HepG2 (cell line): ENCODE measurements around the gene GAS6. TPM values are rescaled to one million over a fixed set of nuclear protein-coding genes. Genes with fewer than 3 reads are reported as not detected.

Experiments
- ATAC-seq: fragments of 200-7000 bp; cut with Tn5 transposase; 3 replicates; pipeline ENCODE4 v1.9.1; 2020; ENCODE audit warnings: mild to moderate bottlenecking, moderate library complexity
- BruUV-seq: library from RNA; stranded (reverse); fragments of 400-500 nt; replicated peaks from 2 replicates; lab custom pipeline; 2021; lab: Mats Ljungman, UMichigan
- CTCF ChIA-PET: fragments of 300-600 bp; formaldehyde crosslinking; extraction: SDS; loops from one replicate; lab custom pipeline; 2021; ENCODE audit warnings: low total read pairs, inconsistent platforms, low intra/inter-chr PET ratio; lab: Yijun Ruan, JAX
- POLR2A ChIA-PET: fragments of 350-600 bp; sonication (Branson Sonifier 250); formaldehyde crosslinking; loops from one replicate; lab custom pipeline; 2020; ENCODE audit warnings: antibody characterized with exemption, inconsistent platforms; lab: Yijun Ruan, JAX
- DNase-seq: peaks from one replicate; pipeline ENCODE4 v3.0.0-alpha.2; 2015; ENCODE audit warnings: low spot score
- FAIRE-seq: peaks from 3 replicates; lab custom pipeline; 2011; peaks lifted over from hg19 to GRCh38; lab: Jason Lieb, UNC
- H2AFZ ChIP-seq: one replicate; pipeline ENCODE4 v1.6.1; 2011; ENCODE audit warnings: low read length, inconsistent platforms
- H3K27ac ChIP-seq: fragments of 300-600 bp; 3 replicates; pipeline ENCODE4 v1.8.0; 2011; ENCODE audit warnings: mixed run types, mild to moderate bottlenecking, mixed read lengths, low read length, inconsistent platforms; ENCODE audit not compliant: insufficient read depth; ENCODE audit errors: extremely low read length
- H3K27me3 ChIP-seq, 2 experiments: fragments of 200-600 bp in 1 of 2; 2 replicates in 1 of 2; 3 replicates in 1 of 2; pipeline versions ENCODE4 v1.6.0 to v1.8.0; 2011; ENCODE audit warnings: low read length in 2 of 2, mild to moderate bottlenecking in 2 of 2, moderate library complexity in 2 of 2, inconsistent platforms in 1 of 2; ENCODE audit not compliant: insufficient read depth in 2 of 2, control insufficient read depth in 1 of 2
- H3K36me3 ChIP-seq, 2 experiments: fragments of 200-600 bp in 1 of 2; replicated peaks in 1 of 2; 2 replicates in 1 of 2; 3 replicates in 1 of 2; pipeline versions ENCODE4 v1.5.1 to v1.8.0; 2011; ENCODE audit warnings: low read length in 2 of 2, inconsistent platforms in 1 of 2; ENCODE audit not compliant: insufficient read depth in 2 of 2, control insufficient read depth in 1 of 2
- H3K4me1 ChIP-seq: 2 replicates; pipeline ENCODE4 v1.5.1; 2012; ENCODE audit warnings: low read length, inconsistent platforms; ENCODE audit not compliant: insufficient read depth
- H3K4me2 ChIP-seq: 2 replicates; pipeline ENCODE4 v1.6.0; 2011; ENCODE audit warnings: low read depth, low read length, inconsistent platforms
- H3K4me3 ChIP-seq, 3 experiments: fragments of 200-600 bp in 1 of 3; sonication (generic), shearing (Covaris generic) in 1 of 3; replicated peaks in 1 of 3; 2 replicates each; pipeline ENCODE4 v1.5.1; 2011 to 2016; ENCODE audit warnings: low read length in 3 of 3, inconsistent platforms in 2 of 3, low read depth in 2 of 3, mild to moderate bottlenecking in 2 of 3, control low read depth in 1 of 3, mixed read lengths in 1 of 3; ENCODE audit not compliant: insufficient read depth in 1 of 3
- H3K79me2 ChIP-seq: one replicate; pipeline ENCODE4 v1.6.1; 2011; ENCODE audit warnings: low read length, inconsistent platforms; ENCODE audit not compliant: insufficient read depth
- H3K9ac ChIP-seq: 2 replicates; pipeline ENCODE4 v1.6.0; 2011; ENCODE audit warnings: mild to moderate bottlenecking, low read depth, low read length, inconsistent platforms; ENCODE audit not compliant: insufficient read depth
- H3K9me3 ChIP-seq: 2 replicates; pipeline ENCODE4 v1.5.1; 2012; ENCODE audit warnings: mild to moderate bottlenecking, low read length
- H4K20me1 ChIP-seq: 2 replicates; pipeline ENCODE4 v1.6.0; 2011; ENCODE audit warnings: inconsistent platforms, mild to moderate bottlenecking, low read length, moderate library complexity; ENCODE audit not compliant: insufficient read depth
- ADNP ChIP-seq: sonication (generic); formaldehyde crosslinking; IDR thresholded peaks from 2 replicates; pipeline ENCODE4 v1.4.0; 2020; ENCODE audit warnings: missing genetic modification reagents
- AHDC1 ChIP-seq: sonication (generic); formaldehyde crosslinking; IDR thresholded peaks from 2 replicates; pipeline ENCODE4 v1.5.1; 2020; ENCODE audit warnings: mild to moderate bottlenecking, missing genetic modification reagents, borderline replicate concordance
- BCL6 ChIP-seq: IDR thresholded peaks from 2 replicates; pipeline ENCODE4 v1.6.1; 2016; ENCODE audit warnings: missing genetic modification reagents, missing compliant biosample characterization
- MEF2D ChIP-seq: sonication (generic); formaldehyde crosslinking; IDR thresholded peaks from 2 replicates; pipeline ENCODE4 v1.5.1; 2020; ENCODE audit warnings: mild to moderate bottlenecking, missing genetic modification reagents
- MTA3 ChIP-seq: sonication (generic); formaldehyde crosslinking; IDR thresholded peaks from 2 replicates; pipeline ENCODE4 v1.4.0; 2020; ENCODE audit warnings: missing genetic modification reagents
- NFE2 ChIP-seq: sonication (generic); formaldehyde crosslinking; IDR thresholded peaks from 2 replicates; pipeline ENCODE4 v1.4.0; 2020; ENCODE audit warnings: missing genetic modification reagents
- NFE2L2 ChIP-seq: fragments of 150-350 bp; IDR thresholded peaks from 2 replicates; pipeline ENCODE4 v1.6.1; 2014; ENCODE audit warnings: low read length
- NR0B2 ChIP-seq: sonication (generic); formaldehyde crosslinking; IDR thresholded peaks from 2 replicates; pipeline ENCODE4 v1.4.0; 2020; ENCODE audit warnings: mild to moderate bottlenecking, missing genetic modification reagents
- PCBP1 ChIP-seq: fragments of 200-400 bp; formaldehyde crosslinking; IDR thresholded peaks from 2 replicates; pipeline ENCODE4 v1.6.1; 2017; ENCODE audit warnings: mild to moderate bottlenecking, low read depth, low read length, borderline replicate concordance
- POLR2AphosphoS2 ChIP-seq: IDR thresholded peaks from 2 replicates; pipeline ENCODE4 v1.6.1; 2011; ENCODE audit warnings: low read depth, low read length, improper control_type of control experiment
- RAD51 ChIP-seq: fragments of 450-650 bp; IDR thresholded peaks from 2 replicates; pipeline ENCODE4 v1.6.1; 2016; ENCODE audit warnings: borderline replicate concordance
- ZBTB43 ChIP-seq: sonication (generic); formaldehyde crosslinking; conservative IDR thresholded peaks from 2 replicates; pipeline ENCODE4 v1.4.0; 2020; ENCODE audit warnings: missing genetic modification reagents
- ZKSCAN8 ChIP-seq: IDR thresholded peaks from 2 replicates; pipeline ENCODE4 v1.6.1; 2016; ENCODE audit warnings: borderline replicate concordance, missing genetic modification reagents, missing compliant biosample characterization
- ZNF143 ChIP-seq: sonication (generic); formaldehyde crosslinking; IDR thresholded peaks from 2 replicates; pipeline ENCODE4 v1.4.0; 2020; ENCODE audit warnings: missing genetic modification reagents
- ZNF20 ChIP-seq: sonication (generic); formaldehyde crosslinking; IDR thresholded peaks from 2 replicates; pipeline ENCODE4 v1.4.0; 2020; ENCODE audit warnings: mild to moderate bottlenecking, moderate library complexity, missing genetic modification reagents
- ZNF670 ChIP-seq: sonication (generic); formaldehyde crosslinking; IDR thresholded peaks from 2 replicates; pipeline ENCODE4 v1.8.0; 2022; ENCODE audit warnings: mild to moderate bottlenecking, missing genetic modification reagents, borderline replicate concordance
- ZNF747 ChIP-seq: sonication (generic); formaldehyde crosslinking; IDR thresholded peaks from 2 replicates; pipeline ENCODE4 v1.8.1; 2023; ENCODE audit warnings: missing genetic modification reagents, mild to moderate bottlenecking, borderline replicate concordance
- ZNF790 ChIP-seq: sonication (generic); formaldehyde crosslinking; IDR thresholded peaks from 2 replicates; pipeline ENCODE4 v1.8.0; 2022; ENCODE audit warnings: missing genetic modification reagents, mild to moderate bottlenecking, borderline replicate concordance
- WGBS: methylation state at CpG from one replicate; pipeline ENCODE4 v1.1.6; 2017; ENCODE audit warnings: low lambda C conversion rate; 5-methylcytosine and 5-hydroxymethylcytosine counted together
- in situ Hi-C: cut with HindIII; loops from 2 replicates; pipeline ENCODE4 v1.10.0; 2017; ENCODE audit warnings: low pct_unique_long_range_greater_than_20kb; ENCODE audit not compliant: extremely low pct_ligation_motif_present
- intact Hi-C: fragments of 100-400 bp; cut with micrococcal nuclease; formaldehyde crosslinking; loops from one replicate; pipeline ENCODE4 v1.10.0; 2022; ENCODE audit not compliant: unreplicated experiment
- polyA plus RNA-seq, 8 experiments: library from polyadenylated mRNA; depleted of rRNA in 3 of 8; stranded (reverse) in 7 of 8; unstranded in 1 of 8; fragments of >200 nt; fragmentation: Illumina TruSeq in 4 of 8; extraction: Trizol in 4 of 8; gene quantifications; 2 replicates each; pipeline versions ENCODE4 v1.2.1 to v1.2.3, GENCODE V29; 2011 to 2016; ENCODE audit warnings: low read depth in 4 of 8, missing spikeins in 1 of 8, mixed read lengths in 1 of 8; ENCODE audit not compliant: insufficient read depth in 1 of 8
- total RNA-seq, 5 experiments: library from RNA; depleted of rRNA; stranded (reverse); fragments of >200 nt; fragmentation: Illumina TruSeq; extraction: Trizol; gene quantifications; 2 replicates each; pipeline ENCODE4 v1.2.3, GENCODE V29; 2016; ENCODE audit warnings: low read depth in 1 of 5

GAS6 gene
- total and polyA plus RNA-seq, 2 of the 13 experiments (the other 11 are each of a cell fraction or from before 2014, with no cell fraction given), result 0.09 to 0.24 TPM

DNA sequence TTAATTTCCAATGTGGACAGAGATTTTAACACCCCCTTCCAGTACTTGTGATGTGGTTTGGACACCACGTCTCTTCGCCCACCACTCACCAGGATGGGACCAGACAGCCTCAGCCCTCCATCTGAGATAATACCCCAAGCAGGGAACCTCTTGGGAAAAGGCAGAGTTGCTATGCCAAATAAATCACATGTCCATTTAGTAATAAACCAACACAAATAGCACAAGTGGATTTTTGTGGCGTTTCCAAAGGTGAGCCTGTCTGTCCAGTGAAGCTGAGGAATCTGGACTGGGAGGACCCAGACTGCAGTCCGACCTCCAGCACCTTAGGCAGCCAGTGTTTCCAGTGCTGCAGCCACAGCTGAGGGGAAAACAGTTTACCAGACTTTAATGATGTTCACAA lies 34.1 kb upstream of the GAS6 start:
- Histone ChIP-seq H3K4me2 (no peak overlapping the region), H3K27ac (no peak overlapping the region), H3K4me3 (no peak overlapping the region), H3K27me3 (peaks cover 2 to 29% of the 10 kb centered on the region in 2 experiments; a peak in 4 of 5 replicates), H2AFZ (no peak overlapping the region), H3K36me3 (no peaks in the 10 kb centered on the region), H3K9me3 (no peaks in the 10 kb centered on the region), H3K4me1 (no peaks in the 10 kb centered on the region), H3K9ac (no peak overlapping the region), H4K20me1 (no peaks in the 10 kb centered on the region), H3K79me2 (no peaks in the 10 kb centered on the region)
- DNase-seq (no peak), FAIRE-seq (no peak), ATAC-seq (no peak)
- POLR2A ChIA-PET, result no interaction called here
- intact Hi-C loops, result no loop called here
- CTCF ChIA-PET, result no interaction called here
- no TSS peak for BruUV-seq
- in situ Hi-C loops, result no loop called here
- WGBS, result 37% methylated on average over 3 of the region's 4 CpGs
- TF ChIP-seq NFE2L2, result no peak
- TF ChIP-seq POLR2AphosphoS2, result no peak
- no peak for TF ChIP-seq ZBTB43 (CRISPR knock-in tag)
- no peak for TF ChIP-seq NFE2
- TF ChIP-seq ZNF143 (CRISPR knock-in tag), result no peak
- no peak for TF ChIP-seq MEF2D (CRISPR knock-in tag)
- no peak for TF ChIP-seq BCL6 (CRISPR knock-in tag)
- no peak for TF ChIP-seq MTA3
- no peak for TF ChIP-seq ADNP
- TF ChIP-seq RAD51, result no peak
- TF ChIP-seq ZNF747 (CRISPR knock-in tag), result no peak
- TF ChIP-seq AHDC1 (CRISPR knock-in tag), result no peak
- no peak for TF ChIP-seq ZNF20 (CRISPR knock-in tag)
- no peak for TF ChIP-seq PCBP1
- TF ChIP-seq ZNF790 (CRISPR knock-in tag), result no peak
- no peak for TF ChIP-seq NR0B2 (CRISPR knock-in tag)
- no peak for TF ChIP-seq ZKSCAN8 (CRISPR knock-in tag)
- no peak for TF ChIP-seq ZNF670 (CRISPR knock-in tag)
